Tibial artery (tissue), 4 donors: Measurements from ENCODE around the gene PRUNE1.

Experiments used
- DNase-seq, 2 donors: peaks; one replicate each; pipeline ENCODE4 v3.0.0-alpha.2; 2019
- H3K27ac ChIP-seq, 2 donors: fragments of 200-600 bp; sonication (generic) in 1 of 2; 1 replicate in 1 of 2; 2 replicates in 1 of 2; pipeline ENCODE4 v1.5.1; 2018 to 2019; ENCODE audit warnings: mild to moderate bottlenecking in 1 of 2
- H3K27me3 ChIP-seq, 2 donors: fragments of 200-600 bp; sonication (generic) in 1 of 2; one replicate each; pipeline versions ENCODE4 v1.5.1 to v1.6.0; 2016 to 2019
- H3K36me3 ChIP-seq, 3 donors: fragments of 200-600 bp; sonication (generic) in 2 of 3; one replicate each; pipeline ENCODE4 v1.5.1; 2016 to 2019; ENCODE audit warnings: mild to moderate bottlenecking in 2 of 3
- H3K4me1 ChIP-seq, 4 donors: fragments of 200-600 bp; sonication (generic) in 2 of 4; 1 replicate in 3 of 4; 2 replicates in 1 of 4; pipeline ENCODE4 v1.5.1; 2016 to 2019
- H3K4me3 ChIP-seq, 2 donors: fragments of 200-600 bp; sonication (generic) in 1 of 2; 1 replicate in 1 of 2; 2 replicates in 1 of 2; pipeline ENCODE4 v1.5.1; 2018 to 2019; ENCODE audit warnings: mild to moderate bottlenecking in 2 of 2
- H3K9me3 ChIP-seq, 3 donors: fragments of 200-600 bp; sonication (generic) in 1 of 3; one replicate each; pipeline ENCODE4 v1.5.1; 2016 to 2019
- intact Hi-C: fragments of 100-400 bp; cut with DNase I; formaldehyde crosslinking; loops from one replicate; pipeline ENCODE4 v1.15.0; 2023; ENCODE audit warnings: low total_unique reads
- TF ChIP-seq, protein P1 (sequence below), 2 experiments: fragments of 200-600 bp in 1 of 2; fragments of 450-650 bp in 1 of 2; IDR thresholded peaks; one replicate each; pipeline ENCODE4 v1.5.1; 2017 to 2019; ENCODE audit warnings: antibody characterized with exemption in 2 of 2, mild to moderate bottlenecking in 1 of 2, moderate library complexity in 1 of 2

Gene PRUNE1

DNA sequence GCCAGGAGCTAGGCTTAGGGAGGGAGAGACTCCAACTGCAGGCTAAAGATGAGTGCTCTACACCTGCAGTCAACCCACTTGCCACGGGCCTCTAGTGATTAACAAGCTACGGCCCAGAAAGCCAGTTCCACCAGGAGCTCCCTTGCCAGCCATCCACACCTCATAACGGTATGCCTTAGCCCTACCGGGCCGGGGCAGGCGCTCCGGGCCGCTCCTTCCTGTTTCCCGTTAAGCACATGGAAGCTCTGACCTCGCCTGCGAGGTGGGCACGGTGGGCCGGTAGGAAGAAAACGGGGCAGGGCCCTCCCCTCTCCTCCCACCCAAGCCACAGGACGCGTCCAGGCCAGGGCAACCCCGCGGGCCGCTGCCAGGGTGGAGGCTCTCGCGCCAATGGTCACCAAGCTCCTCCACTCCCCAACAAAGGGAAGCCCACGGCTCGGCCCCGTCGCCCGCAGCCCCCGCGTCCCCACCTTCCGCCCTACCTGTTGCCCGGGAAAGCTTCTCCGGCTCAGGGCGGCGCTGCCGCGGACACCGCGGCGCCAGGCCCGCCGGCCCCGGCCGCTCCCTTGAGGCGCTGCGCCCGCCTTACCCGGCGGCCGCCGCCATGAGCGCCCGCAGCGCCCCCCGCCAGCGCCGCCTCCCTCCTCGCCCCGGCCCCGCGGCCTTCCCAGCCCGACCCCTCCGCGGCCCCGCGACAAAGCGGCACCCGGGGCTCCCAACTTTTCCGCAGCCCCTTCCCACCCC is 34.2 kb upstream of the PRUNE1 start:
- peak; percentile 29 to 74 for DNase-seq
- intact Hi-C loops = loop anchor here (10.0 kb wide), 2 partner anchors 339 to 409 kb away; no protein-coding TSS in a partner anchor

DNA sequence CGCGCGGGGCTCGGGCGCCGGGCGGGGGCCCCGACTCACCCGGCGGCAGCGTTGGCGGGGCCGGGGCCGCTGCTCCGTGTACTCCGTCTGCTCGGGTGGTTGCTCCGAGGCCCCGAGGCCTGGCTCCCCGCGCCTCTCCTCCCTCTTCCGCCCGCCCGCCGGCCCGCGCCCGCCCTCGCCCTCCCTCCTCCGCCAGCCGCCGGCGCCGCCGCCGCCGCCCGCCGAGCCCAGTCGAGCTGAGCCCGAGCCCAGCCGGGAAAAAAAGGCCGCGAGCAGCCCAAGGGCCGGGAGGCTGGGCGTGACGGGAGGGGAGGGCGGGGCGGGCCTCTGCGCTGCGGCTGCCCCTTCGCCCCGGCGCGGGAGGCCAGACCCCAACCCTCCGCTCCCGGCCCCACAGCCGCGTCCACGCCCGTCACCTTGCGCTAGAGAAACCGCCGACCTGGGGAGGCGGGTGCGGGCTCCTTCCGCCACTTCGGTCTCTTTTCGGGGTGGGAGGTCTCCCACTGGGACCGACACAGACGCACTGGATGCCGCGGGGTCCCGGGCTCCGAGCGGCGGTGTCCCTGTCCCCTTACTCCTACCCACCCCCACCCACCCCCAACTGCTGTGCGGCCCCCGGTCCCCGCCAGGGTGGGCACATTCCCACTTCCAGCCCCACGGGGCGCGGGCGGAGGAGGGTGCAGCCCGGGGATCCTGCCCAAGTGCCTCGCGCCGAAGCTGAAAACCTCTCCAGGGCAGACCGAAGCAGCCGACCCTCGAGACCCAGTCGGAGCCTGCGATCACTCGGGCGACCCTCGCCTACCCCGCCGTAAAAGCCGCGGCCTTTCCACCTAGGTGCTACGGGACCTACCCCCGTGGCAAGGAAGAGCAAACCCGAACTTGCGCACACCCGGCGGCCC is 33.4 kb upstream of the PRUNE1 start, which contains the start of gene CERS2:
Gene CERS2 (minus strand): TSS at position 256 of the 899 bp plus-strand sequence. CDS start 5,745 bp downstream, outside the sequence.
- Histone ChIP-seq H3K9me3 (no peaks in the 10 kb centered on the region), H3K27me3 (no peaks in the 10 kb centered on the region), H3K36me3 (no peaks in the 10 kb centered on the region), H3K4me3 (peak within 1 kb of the TSS; percentile 78 to 81), H3K27ac (peak within 1 kb of the TSS; percentile 98), H3K4me1 (peaks cover 0 to 82% (median 72%) of the 10 kb centered on the region in 4 donors)
- peak; percentile 76 to 92 for DNase-seq
- TF ChIP-seq, protein P1, sequence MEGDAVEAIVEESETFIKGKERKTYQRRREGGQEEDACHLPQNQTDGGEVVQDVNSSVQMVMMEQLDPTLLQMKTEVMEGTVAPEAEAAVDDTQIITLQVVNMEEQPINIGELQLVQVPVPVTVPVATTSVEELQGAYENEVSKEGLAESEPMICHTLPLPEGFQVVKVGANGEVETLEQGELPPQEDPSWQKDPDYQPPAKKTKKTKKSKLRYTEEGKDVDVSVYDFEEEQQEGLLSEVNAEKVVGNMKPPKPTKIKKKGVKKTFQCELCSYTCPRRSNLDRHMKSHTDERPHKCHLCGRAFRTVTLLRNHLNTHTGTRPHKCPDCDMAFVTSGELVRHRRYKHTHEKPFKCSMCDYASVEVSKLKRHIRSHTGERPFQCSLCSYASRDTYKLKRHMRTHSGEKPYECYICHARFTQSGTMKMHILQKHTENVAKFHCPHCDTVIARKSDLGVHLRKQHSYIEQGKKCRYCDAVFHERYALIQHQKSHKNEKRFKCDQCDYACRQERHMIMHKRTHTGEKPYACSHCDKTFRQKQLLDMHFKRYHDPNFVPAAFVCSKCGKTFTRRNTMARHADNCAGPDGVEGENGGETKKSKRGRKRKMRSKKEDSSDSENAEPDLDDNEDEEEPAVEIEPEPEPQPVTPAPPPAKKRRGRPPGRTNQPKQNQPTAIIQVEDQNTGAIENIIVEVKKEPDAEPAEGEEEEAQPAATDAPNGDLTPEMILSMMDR (IDR thresholded peaks at IDR 0.05) = no peak
- intact Hi-C loops = loop anchor here (5.0 to 10.0 kb wide), 3 partner anchors 48 to 410 kb away; partner anchors contain the start of gene SETDB1

More for the DNA sequence above, 34.2 kb upstream of the PRUNE1 start:
- Histone ChIP-seq H3K27me3 (no peaks in the 10 kb centered on the region), H3K4me3 (peak overlapping the region; percentile 78 to 81), H3K4me1 (peaks cover 0 to 78% (median 68%) of the 10 kb centered on the region in 4 donors), H3K36me3 (no peaks in the 10 kb centered on the region), H3K9me3 (no peaks in the 10 kb centered on the region), H3K27ac (peak overlapping the region; percentile 98)
- TF ChIP-seq, protein P1 (IDR thresholded peaks at IDR 0.05) = no peak

DNA sequence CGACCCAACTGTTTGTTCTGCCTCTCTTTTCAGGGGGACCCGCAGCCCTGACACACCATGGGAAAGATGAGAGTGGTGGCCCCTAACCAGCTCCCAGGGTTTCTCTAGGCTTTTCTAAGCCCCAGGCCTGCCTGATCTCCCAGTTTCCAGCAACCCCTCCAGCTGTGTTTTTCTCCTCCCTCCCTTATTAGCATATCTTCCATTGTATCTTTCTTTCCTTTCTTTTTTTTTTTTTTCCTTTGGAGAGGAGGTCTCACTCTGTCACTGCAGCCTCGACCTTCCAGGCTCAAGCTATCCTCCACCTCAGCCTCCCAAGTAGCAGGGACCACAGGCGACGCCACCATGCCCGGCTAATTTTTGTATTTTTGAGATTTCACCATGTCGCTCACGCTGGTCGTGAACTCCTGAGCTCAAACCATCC is 31.8 kb upstream of the PRUNE1 start:
- TF ChIP-seq, protein P1 (IDR thresholded peaks at IDR 0.05) = no peak
- intact Hi-C loops = loop anchor here (5.0 to 10.0 kb wide), 3 partner anchors 49 to 412 kb away; partner anchors contain the start of gene SETDB1
- H3K36me3 ChIP-seq = no peaks in the 10 kb centered on the region
- H3K27ac ChIP-seq = peak overlapping the region; percentile 98
- H3K4me3 ChIP-seq = no peak overlapping the region
- no peaks in the 10 kb centered on the region for H3K27me3 ChIP-seq
- no peaks in the 10 kb centered on the region for H3K9me3 ChIP-seq
- DNase-seq = no peak
- peaks cover 0 to 70% (median 61%) of the 10 kb centered on the region in 4 donors for H3K4me1 ChIP-seq

DNA sequence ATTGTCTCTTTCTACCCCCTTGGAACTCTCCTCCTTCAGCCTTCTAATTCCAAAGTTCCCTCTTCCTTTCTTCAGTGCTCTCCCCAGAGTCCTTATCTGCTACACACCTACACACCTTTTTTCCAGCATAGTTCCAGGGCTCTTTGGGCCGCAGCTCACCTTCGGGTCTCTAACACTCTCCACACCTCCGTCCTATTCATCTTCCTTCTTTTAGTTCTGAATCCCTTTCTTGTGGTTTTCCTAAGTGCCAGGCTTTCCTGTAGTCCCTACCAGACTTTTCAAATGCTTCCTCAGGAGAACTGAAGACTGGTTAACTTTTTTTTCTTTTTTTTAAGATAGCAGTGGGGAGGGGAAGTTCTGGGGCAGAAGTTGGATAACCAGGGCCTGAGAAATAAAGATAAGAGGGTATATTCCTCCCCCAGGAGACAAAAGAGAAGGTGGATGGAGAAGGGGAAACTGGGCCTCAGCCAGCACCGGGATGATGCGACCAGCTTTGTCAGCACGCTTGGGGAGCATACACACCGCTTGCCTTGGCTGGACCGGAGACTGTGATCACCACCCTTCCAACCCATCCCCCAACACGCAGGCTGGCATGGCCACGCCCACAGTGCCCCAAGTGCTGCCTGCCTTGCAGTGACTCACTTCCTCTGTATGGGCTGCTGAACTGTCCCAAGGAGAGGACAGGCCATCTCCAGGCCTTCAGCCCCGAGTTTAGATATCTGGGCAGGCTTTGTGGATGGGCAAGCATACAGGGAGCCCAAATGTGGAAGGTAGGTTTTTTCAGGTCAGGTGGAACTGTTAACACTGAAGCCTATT is 31.2 kb upstream of the PRUNE1 start:
- peak; percentile 91 to 96 for DNase-seq
- Histone ChIP-seq H3K36me3 (no peaks in the 10 kb centered on the region), H3K27ac (peak overlapping the region; percentile 98), H3K9me3 (no peaks in the 10 kb centered on the region), H3K4me3 (peak overlapping the region in 1 of 2 donors; percentile 4), H3K27me3 (no peaks in the 10 kb centered on the region), H3K4me1 (peaks cover 0 to 66% (median 56%) of the 10 kb centered on the region in 4 donors)
- TF ChIP-seq, protein P1 (IDR thresholded peaks at IDR 0.05) = peak in 1 of 2 experiments; percentile 7
- intact Hi-C loops = loop anchor here (5.0 to 10.0 kb wide), 3 partner anchors 50 to 412 kb away; partner anchors contain the start of gene SETDB1
